GDM1 (cell line): ENCODE data around the gene PTGIR.
"Not testable (repeated sequence)": the region's sequence is repeated elsewhere in the genome, so short reads cannot be mapped to it uniquely, and the experiment has no call there.

ENCODE experiments used
- DNase-seq: peaks from one replicate; lab custom pipeline; 2025; lab: John Stamatoyannopoulos, UW

PTGIR gene

DNA sequence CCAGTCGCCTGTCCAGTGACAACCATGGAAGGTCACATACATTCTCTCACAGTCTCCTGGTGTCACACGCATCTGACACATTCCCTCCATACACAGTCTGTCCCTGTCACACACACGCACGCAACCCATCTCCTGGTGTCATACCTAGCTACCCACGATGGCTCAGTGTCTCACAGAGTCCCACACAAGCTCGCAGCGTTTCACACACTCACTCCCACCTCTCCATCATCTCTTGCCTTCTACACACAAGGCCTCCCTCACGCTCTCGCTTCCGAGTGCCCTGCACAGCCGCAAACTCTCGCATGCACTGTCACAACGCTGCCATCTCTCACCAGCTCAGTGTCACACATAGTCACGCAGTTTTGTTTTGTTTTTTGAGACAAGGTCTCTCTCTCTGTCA is 12.3 kb upstream of the PTGIR start:
- DNase-seq = no peak

DNA sequence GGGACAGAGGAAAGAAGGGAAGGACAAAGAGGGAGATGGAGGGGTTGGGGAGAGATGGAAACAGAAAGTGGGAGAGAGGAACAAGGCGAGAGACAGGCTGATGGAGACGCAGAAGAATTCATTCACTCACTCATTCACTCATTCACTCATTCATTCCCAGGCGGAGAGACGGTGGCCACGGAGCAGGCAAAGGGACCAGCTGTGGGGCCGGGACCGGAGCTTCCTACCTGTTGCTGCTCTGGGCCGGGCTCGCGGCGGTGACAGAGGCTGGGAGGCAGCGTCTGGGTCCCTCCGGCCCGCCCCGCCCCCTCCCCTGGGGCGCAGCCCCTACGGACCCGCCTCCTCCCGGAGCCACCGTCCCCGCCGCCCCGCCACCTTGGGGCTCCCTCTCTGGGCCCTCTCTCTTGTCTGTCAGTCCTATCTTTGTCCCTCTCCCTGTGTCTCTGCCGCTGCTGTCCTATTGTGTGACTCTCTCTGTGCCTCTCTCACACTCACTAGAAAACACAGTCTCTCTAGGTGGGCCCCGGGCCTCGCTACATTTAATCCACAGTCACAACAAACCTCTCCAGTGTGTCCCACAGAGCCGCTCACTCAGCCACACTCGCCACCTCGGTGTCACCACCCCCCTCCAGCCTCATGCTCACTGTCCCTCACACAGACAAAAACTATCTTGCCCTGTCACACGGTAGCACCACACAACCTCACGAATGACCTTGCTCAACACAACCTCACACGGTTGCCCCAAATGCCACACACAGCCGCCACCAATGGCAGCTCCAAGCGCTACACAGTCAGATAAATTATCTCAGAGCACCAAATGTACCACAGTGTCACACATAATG is 11.3 kb upstream of the PTGIR start, which contains the start of gene GNG8:
Gene GNG8 (minus strand): TSS at position 283 of the 842 bp plus-strand sequence. CDS start 1,520 bp downstream, outside the sequence.
- DNase-seq = no peak

DNA sequence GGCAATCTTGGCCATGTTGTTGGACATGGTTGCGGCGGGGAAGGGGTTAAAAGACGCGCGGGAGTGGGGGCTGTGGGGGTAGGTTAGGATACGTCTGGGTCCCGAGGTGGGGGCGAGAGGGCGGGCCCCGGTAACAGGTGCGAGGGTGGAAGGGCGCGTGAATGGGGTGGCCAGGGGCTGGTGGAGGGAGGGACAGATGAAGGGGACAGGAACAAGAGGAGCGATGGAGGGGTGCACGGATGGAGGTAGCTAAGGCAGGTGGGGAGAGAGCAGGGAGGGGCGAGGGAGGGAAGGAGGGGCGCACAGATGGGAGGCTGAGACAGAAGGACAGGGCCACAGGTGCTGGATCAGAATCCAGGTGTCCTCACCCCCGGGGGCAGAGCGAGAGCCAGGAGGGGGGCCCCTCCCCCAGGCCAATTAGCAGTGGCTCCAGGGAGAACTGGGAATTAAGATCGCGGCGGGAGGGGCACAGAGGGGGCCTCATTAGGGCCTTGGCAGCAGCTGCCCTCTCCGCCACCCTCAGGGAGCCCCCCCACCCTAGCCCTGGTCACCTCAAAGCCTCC is 9.8 kb upstream of the PTGIR start:
- DNase-seq = no peak

DNA sequence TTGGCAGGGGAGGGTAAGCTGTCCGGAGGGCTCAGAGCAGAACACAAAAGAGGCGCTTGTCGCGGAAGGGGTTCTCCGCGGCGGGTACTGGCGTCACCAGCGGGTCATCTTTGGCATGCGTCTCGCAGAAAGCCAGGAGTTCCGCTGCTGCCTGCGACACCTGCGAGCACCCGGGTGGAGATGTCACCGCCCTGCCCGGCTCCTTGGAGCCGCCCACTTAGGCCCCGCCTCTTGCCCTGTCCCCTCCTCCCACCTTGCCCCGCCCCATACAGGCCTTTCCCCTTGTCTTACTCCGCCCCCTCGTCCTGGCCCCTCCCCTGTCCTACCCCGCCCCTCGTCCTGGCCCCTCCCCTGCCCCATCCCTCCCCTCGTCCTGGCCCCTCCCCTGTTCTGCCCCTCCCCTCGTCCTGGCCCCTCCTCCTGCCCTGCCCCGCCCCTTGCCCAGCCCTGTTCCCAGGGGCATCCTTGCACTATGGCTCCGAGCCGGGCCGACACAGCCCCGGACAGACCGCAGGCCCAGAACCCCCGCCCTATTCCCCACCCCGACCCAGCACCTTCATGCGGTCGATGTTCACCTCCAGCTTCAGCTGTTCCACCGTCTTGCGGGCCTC is 9.3 kb upstream of the PTGIR start:
- peak; percentile 81 for DNase-seq

DNA sequence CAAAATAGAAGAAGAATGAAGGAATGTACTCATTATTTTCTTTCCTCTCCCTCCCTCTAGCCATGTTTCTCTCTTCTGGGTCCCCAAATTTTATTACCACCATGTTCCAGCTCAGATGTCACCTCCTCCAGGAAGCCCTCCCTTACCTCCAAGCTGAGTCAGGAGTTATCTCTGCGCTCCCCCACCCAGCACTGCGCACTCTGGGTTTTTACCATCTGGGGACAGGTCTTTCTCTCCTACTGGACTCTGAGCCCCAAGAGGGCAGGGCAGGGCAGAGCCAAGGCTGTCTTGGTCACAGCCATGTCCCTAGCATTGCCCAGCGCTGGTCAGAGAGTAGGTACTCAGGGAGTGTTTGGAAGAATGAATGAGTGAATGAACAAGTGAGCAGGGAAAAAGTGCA is 8.2 kb upstream of the PTGIR start:
- DNase-seq = no peak

DNA sequence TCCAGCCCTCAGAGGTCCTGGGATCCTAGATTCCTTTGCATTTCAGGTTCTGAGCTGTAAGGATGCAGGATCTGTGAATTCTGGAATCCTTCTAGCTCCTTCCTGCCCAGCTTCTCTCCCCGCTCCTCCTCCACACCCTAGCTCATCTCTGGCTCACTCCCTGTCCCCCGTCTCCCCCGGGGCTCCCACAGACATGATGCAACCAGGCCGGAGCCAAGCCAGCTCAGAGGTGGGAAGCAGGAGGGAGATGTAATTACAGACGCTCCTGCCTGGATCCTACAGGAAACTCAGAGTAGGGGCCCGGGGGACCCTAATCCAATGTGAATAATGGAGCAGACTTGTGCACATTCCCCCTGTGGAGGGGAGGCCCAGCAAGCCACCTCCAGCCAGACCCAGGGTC is 6.6 kb upstream of the PTGIR start:
- DNase-seq = no peak

DNA sequence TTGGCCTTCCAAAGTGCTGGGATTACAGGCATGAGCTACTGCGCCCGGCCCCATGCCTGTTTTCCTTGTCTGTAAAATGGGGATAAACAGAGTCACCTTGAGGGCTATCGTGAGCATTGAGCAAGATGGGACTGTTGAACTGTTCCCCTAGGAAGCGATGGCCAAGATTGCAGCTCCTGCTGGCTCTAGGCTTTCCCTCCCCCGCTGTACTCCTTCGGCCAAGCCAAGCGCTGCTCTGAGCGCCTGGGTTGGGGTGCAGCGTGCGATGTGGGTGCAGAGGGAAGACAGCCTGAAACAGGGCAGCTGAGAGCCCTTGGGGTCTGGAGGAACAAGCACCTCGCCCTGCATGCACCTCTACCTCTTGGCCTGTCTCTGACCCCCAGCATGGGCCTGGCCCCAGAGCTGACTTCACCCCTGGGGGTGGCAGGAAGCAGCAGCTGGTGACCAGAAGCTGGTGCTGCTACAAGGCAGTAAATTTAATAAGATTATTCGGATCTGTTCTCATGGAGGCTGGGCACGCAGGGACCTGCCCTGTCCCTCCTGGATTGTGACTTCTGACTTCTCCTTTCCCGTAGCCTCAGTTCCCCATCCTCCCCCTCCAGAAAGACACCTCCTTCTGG is 5.8 kb upstream of the PTGIR start:
- DNase-seq = no peak

DNA sequence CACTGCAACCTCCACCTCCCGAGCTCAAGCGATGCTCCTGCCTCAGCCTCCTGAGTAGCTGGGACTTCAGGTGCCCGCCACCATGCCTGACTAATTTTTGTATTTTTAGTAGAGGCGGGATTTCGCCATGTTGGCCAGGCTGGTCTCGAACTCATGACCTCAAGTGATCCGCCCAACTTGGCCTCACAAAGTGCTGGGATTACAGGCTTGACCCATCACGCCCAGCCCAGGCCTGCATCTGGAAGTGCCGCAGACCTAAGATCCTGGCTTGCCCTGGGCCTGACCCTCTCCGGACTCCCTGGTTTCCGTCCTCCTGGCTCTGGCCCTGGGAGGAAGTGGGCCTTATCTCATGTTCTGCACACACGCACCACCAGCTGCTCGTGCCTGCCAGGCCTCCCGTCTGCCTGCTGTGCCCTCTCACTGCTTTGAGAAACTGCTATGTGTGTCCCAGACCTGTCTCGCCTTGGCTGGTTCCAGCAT is 4.7 kb upstream of the PTGIR start:
- DNase-seq = peak; percentile 72

DNA sequence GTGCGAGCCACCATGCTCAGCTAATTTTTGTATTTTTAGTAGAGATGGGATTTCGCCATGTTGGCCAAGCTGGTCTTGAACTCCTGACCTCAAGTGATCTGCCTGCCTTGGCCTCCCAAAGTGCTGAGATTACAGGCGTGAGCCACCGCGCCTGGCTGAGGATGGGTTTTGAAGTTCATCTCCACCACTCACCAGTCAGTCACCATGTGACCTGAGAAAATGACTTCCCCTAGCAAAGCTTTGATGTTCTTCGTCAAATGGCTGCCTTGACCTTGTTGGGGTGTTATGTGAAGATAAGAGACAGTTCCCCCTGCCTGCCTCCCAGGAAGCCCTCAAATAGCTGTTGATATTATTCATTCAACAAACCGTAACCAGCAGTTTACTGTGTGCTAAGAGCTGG is 4.1 kb upstream of the PTGIR start:
- DNase-seq = not testable (repeated sequence)

DNA sequence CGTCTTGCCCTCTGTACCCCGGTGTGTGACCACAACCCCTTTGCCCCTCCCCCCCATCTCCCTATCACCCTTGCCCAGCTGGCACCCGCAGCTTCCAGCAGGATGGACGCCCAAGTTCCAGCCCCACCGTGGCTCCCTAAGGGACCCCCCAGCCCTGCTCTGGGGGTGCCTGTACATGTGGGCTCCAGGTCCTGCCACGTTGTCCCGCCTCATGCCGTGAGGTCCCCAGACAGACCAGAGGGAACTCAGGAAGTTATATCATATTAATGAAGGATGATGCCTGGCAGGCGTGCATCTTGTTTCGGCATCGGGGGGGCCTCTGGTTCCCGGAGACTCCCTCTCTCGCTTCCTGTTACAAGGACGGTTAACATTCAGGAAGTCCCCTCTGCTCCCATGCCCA is 1.6 kb upstream of the PTGIR start:
- no peak for DNase-seq

DNA sequence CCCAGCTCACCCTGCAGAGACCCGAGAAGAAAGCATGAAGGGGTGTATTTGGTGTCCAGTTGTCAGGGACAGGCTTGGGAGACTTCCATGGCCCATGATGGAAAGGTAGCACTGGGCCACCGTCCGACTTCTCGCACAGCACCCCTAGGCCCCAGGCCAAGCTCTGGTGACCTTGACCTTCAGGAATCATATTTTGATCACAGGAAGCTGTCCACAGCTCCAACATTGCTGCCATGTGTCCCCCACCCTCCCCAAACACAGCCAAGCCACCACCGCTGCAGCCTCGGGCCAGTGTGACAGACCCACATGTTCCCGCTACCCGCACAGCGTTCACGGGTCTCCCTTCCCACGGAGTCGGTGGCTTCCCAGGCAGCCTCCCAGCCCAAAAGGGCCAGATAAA is 842 bp upstream of the PTGIR start:
- no peak for DNase-seq

DNA sequence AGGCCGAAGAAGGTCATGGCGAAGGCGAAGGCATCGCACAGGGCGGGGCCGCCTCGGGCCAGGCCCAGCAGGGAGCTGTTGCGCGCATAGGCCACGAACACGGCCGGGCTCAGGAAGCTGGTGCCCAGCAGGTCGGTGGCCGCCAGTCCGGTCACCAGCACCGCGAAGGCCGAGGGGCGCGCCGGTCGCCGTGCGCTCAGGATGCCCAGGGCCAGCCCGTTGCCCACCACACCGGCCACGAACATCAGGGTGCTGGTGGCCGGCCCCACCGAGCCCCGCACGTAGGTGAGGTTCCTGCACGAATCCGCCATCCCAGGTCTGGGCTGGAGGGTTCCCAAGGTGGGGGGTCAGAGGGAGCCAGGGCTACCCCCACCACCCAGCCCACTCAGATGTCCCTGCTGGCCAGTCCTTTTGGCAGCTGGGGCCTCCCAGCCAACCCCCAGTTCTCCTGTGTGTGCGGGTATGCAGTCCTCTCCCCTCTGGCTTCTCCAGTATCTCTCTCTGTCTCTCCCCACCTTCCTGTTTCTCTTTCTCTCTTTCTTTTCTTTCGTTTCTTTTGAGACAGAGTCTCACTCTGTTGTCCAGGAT is 880 bp downstream of the PTGIR start:
- DNase-seq = no peak

DNA sequence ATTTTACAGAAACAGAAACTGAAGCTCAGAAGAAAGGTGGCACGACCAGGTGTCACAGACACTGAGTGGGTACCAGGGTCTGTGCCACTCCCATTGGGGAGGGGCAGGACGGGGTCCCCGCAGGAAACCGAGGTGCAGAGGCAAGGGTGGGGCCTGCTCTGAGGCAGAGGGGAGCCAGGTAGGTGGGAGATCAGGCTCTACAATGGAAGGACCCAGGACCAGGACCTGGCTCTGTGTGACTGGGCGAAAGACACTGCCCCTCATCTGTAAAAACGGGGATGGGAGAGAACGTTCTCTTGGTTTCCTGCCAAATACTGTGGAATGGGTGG is 2.8 kb downstream of the PTGIR start:
- DNase-seq = no peak

DNA sequence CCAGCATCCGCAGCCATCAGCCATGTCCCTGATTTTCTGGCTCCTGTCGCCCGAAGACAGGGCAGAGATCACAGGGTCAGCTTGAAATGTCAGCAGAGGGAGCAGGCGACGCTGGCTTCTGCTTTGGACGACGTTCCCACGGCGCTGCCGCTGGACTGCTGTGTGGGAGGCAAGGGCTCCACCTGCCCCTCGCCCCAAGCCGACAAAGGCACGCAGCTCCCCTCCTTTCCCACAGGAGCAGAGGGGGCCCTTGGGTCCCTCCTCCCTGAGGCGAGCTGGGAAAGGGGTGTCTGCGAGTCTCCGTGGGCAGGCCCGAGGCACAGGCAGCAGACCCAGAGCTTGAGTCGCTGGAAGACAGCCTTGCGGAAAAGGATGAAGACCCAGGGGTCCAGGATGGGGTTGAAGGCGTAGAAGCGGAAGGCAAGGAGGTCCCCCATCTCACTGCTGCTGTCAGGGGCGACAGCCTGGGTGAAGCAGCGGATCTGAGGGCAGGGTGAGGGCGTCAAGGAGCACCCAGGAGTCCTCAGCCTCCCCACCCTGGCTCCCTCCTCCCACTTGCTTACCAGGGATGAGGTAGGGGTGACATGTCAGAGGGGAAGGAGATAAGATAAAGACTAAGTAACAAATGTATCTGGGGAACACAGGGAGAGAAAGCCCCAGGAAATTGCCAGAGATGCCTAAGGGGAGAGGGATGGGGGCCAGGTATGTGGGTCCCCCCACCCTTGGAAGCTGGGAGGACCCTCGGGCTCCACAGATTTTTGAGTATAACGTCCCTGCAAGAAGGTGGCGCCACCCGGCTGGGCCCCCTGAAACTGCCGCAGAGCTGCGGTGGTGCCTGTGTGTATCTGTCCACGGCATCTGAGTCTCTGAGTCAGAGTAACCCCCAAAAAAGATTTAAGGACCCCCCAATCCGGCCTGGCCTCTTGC is 3.4 kb downstream of the PTGIR start:
- no peak for DNase-seq

DNA sequence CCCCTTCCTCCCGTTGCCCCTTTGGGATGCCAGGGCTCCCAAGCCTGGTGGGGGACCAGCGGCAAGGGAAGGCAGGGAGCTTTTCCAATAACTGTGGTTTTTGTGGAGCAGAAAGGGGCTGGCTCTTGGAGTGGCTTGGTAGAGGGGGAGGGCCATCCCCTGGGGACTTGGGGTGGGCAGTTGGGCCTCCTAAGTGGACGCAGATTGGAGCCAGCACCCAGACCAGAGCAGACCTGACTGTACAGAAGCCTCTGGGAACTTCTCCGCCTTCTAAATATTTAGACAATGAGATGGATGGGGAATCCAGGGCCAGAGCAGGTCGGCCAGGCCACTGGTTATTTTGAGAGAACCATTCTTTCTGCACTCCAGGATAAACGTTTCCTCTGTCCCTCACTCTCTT is 4.2 kb downstream of the PTGIR start:
- DNase-seq = no peak

DNA sequence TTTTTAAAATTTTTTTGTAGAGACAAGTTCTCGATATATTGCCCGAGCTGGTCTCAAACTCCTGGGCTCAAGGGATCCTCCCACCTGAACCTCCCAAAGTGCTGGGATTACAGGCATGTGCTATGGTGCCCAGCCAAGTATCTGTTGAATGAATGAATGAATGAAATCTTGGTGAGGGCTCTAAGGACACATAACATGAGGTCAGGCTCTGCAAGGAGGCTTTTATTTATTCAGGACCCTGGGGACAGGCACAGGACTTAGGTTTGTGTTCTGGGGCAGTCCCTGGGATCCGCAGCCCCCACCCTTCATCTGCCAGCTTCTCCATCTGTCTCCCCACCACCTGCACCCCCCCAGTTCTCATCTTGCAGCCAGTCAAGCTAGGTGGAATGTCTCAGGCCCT is 4.6 kb downstream of the PTGIR start:
- no peak for DNase-seq

DNA sequence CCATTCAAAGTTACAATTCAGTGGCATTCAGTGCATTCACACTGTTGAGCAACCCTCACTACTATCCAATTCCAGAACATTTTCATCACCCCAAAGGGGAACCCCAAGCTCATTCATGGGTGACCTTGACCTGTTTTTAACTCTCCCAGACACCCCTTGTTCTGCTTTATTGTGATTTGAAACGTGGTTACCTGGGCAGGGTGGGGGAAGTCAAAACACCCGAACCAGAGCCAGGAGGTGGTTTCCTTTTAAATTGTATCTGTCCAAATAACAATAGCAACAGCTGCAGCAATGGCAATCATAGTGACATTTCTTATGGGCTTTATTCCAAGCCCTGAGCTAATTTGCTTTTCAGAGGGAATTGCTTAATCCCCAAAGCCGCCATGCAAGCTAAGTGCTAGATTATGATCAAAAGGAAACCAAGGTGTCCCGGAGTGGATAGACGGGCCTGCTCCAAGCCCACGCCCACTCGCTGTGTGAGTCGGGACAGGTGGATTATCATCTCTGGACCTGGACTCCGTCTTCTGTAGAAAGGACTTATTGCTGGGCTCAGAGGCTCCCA is 6.1 kb downstream of the PTGIR start:
- no peak for DNase-seq

DNA sequence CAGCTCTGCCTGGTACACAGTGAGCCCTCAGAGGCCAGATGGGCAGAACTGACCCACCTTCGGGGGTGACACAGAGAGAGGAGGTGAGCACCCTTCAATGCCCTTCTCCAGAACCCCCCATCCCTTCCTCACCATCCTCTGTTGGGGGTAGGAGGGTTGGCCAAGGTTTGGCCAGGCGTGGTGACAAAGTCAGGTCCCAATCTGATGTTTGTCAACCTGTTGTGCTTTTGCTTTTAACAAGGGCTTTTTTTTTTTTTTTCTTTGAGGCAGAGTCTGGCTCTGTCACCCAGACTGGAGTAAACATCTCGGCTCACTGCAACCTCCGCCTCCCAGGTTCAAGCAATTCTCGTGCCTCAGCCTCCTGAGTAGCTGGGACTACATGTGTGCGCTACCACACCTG is 7.3 kb downstream of the PTGIR start:
- no peak for DNase-seq

DNA sequence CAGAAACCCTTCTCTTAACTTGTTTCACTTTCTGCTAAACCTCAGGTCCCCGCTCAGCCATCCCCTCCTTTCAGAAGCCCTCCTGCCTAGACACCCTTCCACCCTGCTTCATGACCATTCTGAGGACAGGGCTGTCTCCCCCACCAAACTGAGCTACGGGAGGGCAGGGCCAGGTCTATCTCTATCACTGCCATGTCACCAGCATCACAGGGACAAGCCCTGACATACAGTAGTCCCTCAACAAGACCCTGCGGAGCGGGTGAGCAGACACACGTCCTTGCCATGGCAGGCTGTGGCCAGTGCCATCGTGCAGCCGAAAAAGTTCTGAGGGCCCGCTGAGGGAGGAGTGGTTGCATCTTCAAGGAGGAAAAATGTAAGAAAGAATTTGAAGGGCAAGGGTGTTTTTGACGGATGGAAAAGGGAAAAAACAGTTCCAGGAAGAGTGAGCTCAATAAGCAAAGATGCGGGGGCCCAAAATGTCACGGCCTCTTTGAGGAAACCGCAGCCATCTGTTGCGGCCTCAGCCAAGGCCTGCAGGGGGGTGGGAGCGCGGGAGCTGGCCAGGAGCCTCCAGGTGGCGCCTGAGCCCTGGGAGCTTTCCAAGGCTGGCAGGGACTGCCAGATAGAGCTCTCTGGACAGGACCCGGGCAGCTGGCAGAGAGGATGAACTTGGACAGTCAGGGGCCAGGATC is 8.1 kb downstream of the PTGIR start:
- DNase-seq = peak; percentile 70

DNA sequence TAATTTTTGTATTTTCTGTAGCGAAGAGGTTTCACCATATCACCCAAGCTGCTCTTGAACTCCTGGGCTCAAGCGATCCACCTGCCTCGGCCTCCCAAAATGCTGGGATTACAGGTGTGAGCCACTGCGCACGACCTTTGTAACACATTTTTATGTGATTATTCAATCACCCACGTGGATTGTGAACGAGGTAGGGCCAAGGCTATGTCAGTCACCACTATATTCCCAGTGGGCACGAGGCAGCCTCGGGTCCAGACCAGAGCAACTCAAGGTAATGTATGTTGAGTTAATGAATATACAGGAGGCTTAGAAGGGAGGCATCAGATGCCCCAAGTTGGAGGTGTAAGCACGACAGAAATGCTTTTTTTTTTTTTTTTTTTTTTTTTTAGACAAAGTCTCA is 8.9 kb downstream of the PTGIR start:
- DNase-seq = no peak
